Suppressor macrophage treated with lipopolysaccharide for 4 hours (primary cell): ENCODE data around the gene B4GALT6.

ENCODE experiments used
- DNase-seq: peaks from one replicate; pipeline ENCODE4 v3.0.0-alpha.2; 2020

B4GALT6 gene

GRCh38 chr18:31658670-31659575 is 25.5 kb downstream of the B4GALT6 start:
- peak; percentile 92 for DNase-seq

- no peak for DNase-seq
These were observed 26.3 kb downstream of the B4GALT6 start for GRCh38 chr18:31657823-31658669.

DNA sequence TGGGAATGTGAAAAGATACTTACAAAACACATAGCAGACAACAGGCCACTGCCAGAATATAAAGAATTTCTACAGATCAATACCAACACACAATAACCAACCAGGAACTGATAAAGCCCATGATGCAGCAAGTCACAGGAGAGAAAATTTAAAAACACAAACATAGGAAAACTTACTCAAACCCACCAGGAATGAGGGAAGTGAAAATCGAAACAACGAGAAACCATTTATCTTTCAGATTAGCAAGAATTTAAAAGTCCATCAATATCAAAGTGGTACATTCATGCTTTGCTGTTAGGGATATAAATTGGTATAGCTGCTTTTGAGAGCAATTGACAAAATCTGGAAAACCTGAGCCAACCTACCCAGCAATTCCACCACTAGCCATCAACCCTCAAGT is 27.6 kb downstream of the B4GALT6 start:
- no peak for DNase-seq

DNA sequence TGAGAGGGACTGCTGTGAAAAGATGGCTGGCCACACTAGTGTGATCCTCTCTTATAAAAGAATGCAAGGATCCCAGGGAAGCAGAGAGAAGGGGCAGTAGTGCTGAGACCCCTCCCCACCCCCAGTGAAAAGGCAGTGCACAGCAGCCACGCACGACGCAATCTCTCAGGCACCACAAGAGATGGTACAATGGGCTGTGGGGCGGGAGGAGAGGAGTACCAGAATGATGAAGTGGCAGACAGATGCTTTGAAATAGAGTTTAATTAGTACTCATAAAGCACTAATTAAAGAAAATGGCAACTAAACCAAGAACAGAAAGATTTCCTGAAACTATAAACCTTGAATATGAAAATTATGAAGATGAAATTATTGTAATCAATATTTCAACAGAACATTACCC is 29.0 kb downstream of the B4GALT6 start:
- DNase-seq: no peak

GRCh38 chr18:31652877-31653276 is 31.5 kb downstream of the B4GALT6 start:
- DNase-seq: no peak

DNA sequence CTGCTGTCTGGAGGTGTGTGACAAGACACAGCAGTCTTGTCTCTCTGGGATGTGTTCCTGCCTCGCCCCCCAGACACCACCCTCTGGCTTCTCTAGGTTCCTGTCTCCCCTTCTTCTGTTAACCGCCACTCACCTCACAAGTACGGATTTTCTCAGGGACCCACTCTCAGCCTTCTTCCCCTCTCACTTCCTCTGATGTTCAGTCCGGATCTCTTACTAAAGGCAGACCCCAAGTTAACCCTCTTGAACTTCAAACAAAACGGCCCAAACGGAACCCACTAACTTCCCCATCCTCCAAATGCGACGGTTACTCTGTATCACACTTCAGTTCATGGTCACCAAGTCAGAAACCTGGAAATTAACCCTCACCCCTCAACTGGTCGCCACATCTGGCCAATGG is 32.0 kb downstream of the B4GALT6 start:
- DNase-seq: no peak

DNA sequence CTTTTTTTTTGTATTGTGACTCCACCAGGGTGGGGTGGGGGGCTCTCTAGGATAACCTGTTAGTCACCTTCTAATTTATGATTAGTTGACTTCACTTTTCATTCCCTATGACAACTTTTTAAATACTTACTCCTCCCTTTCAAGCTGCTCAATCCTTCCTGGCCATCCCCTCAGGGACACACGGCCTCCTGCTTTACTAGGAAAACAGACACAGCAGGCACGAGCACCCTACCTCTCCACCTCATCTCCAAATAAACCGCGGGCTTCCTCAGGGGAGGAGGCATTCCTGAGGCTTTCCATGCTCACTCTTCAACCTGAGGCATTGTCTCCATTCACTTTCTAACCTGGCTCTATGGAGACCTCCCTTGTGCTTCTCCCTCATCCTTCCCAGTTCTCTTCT is 33.0 kb downstream of the B4GALT6 start:
- no peak for DNase-seq

- DNase-seq: no peak
These were observed 34.2 kb downstream of the B4GALT6 start for GRCh38 chr18:31649978-31650719.

GRCh38 chr18:31649449-31649848 is 34.9 kb downstream of the B4GALT6 start:
- DNase-seq: no peak

DNA sequence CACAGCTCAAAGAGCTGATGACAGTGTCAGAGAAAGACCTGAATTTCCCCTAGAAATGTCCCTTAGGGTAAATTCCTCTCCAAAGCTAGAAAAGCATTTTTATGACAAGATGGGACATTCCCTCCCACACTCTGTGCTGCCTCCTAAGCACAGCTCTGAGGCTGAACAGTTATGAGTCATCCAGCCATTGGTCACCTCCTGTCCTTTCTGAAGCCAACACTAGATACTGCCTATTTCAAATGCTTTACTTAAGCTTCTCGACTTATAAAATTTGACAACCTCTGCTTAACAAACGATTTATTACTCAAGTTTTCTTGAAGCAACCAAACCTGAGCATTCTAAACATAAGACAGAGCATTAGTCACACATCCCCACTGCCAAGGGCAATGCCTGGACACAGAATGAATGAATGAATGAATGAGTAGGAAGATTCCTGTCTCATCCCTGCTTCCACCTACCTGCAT is 35.4 kb downstream of the B4GALT6 start:
- DNase-seq: peak; percentile 91

GRCh38 chr18:31648458-31648857 is 35.9 kb downstream of the B4GALT6 start:
- no peak for DNase-seq

GRCh38 chr18:31647127-31647753 is 37.1 kb downstream of the B4GALT6 start:
- no peak for DNase-seq

- DNase-seq: peak; percentile 18
These were observed 37.9 kb downstream of the B4GALT6 start for GRCh38 chr18:31646332-31647126.

GRCh38 chr18:31645411-31645810 is 39.0 kb downstream of the B4GALT6 start:
- peak; percentile 17 for DNase-seq

- DNase-seq: no peak
These were observed 41.4 kb downstream of the B4GALT6 start for GRCh38 chr18:31643003-31643402.

DNA sequence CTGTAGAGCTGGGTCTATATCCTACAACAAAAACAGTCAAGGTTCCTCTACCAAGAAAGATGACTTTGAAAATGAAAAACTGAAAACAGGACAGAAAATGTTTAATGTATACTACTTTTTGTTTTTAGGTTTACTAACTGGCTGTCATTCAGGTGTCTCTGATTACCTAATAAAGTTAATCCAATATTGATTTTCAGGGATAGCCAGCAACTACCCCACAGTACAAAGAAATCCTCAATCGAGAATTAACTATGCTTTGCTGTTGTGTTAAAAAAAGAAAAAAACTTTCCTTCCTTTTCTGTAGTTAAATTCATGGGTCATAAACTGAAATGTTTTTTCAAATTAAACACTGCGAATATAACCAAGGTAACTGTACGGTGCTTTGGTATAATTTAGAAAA is 46.9 kb downstream of the B4GALT6 start:
- DNase-seq: no peak

GRCh38 chr18:31636387-31636786 is 48.0 kb downstream of the B4GALT6 start:
- no peak for DNase-seq

GRCh38 chr18:31634331-31634713 is 50.1 kb downstream of the B4GALT6 start:
- no peak for DNase-seq

DNA sequence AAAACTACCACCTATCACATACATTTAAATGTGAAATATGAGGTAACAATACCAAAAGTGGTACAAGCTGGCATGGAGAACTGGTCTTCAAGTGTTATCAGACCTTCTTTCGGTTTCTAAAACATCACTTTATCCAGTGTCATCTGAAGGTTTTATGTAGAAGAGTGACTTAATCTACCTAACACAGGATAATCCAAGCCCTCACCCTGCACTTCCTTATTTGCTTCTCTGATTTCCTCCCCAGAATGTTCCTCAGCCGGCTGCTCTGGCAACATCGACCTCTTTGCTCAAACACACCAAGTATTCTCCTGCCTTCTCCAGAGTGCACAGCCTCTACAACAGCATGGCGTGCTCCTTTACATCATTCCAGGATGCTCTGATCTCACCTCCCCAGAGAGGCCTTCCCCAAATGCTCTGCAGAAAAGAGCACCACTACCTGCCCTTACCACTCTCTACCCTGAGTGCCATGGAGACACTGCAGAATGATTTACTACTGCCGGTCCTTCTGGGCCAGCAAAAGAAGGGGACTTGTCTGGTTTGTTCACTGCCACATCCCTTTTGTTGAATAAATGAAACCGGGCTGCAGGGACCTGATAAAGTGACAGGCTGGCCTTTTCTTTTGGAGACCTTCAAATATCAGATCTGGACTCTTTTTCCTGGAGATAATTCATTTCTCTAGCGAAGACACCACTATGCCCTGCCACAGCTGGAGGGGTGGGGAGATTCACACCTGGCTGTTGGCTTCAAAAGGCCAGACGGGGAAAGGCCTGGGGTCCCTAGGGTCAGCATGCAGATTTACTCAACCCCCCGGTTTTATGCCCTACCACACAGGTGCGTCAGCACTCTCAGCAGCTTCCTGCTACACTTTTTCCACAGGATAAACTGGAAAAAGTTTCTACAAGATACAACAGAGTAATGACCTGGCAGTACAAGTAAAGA is 50.7 kb downstream of the B4GALT6 start:
- DNase-seq: no peak

GRCh38 chr18:31632356-31632755 is 52.0 kb downstream of the B4GALT6 start:
- no peak for DNase-seq

GRCh38 chr18:31631526-31631925 is 52.9 kb downstream of the B4GALT6 start:
- DNase-seq: no peak
